SU-DHL-6 (cell line): ENCODE results near the gene PRKCSH.

Experiments used
- CTCF ChIP-seq: fragments of 200-600 bp; sonication (generic); IDR thresholded peaks from one replicate; pipeline ENCODE4 v1.5.1; 2017; ENCODE audit warnings: antibody characterized with exemption, mild to moderate bottlenecking, low read length, moderate library complexity; ENCODE audit not compliant: insufficient read depth, poor library complexity, severe bottlenecking
- EZH2phosphoT487 ChIP-seq: fragments of 200-600 bp; sonication (generic), shearing (Covaris generic); conservative IDR thresholded peaks from 2 replicates; pipeline ENCODE4 v1.6.1; 2018; ENCODE audit warnings: mild to moderate bottlenecking, antibody characterized with exemption, low read length, moderate library complexity, mixed read lengths

- TF ChIP-seq CTCF (no peak), EZH2phosphoT487 (no peak)
Measured at GRCh38 chr19:11499220-11499726, 63.8 kb downstream of the PRKCSH start.
